GM12878 (cell line): Measurements from ENCODE around the gene RB1. TPM values are rescaled to one million over a fixed set of nuclear protein-coding genes. Genes with fewer than 3 reads are reported as not detected.

Experiments used
- ATAC-seq: fragments of 200-7000 bp; cut with Tn5 transposase; 3 replicates; pipeline ENCODE4 v1.9.1; 2020; ENCODE audit warnings: mild to moderate bottlenecking, moderate library complexity
- BruUV-seq: library from RNA; stranded (reverse); fragments of 400-500 nt; replicated peaks from 2 replicates; lab custom pipeline; 2021; lab: Mats Ljungman, UMichigan
- CTCF ChIA-PET: fragments of 300-600 bp; sonication (Branson Sonifier 250); formaldehyde crosslinking; extraction: SDS; loops from one replicate; lab custom pipeline; 2021; ENCODE audit warnings: inconsistent platforms; lab: Yijun Ruan, JAX
- POLR2A ChIA-PET: fragments of 350-600 bp; formaldehyde crosslinking; extraction: SDS; loops from one replicate; lab custom pipeline; 2021; ENCODE audit warnings: inconsistent platforms; lab: Charles Lee
- RAD21 ChIA-PET: fragments of 300-600 bp; sonication (Branson Sonifier 250); formaldehyde crosslinking; loops from one replicate; lab custom pipeline; 2023; ENCODE audit warnings: antibody characterized with exemption; ENCODE audit not compliant: unreplicated experiment; lab: Charles Lee
- SMC1A ChIA-PET: fragments of 300-600 bp; sonication (Branson Sonifier 250); formaldehyde crosslinking; loops from one replicate; lab custom pipeline; 2023; ENCODE audit not compliant: unreplicated experiment, uncharacterized antibody; lab: Charles Lee
- DNase-seq: peaks from one replicate; pipeline ENCODE4 v3.0.0-alpha.2; 2011; ENCODE audit warnings: low read depth, low spot score
- FAIRE-seq: peaks from 3 replicates; lab custom pipeline; 2011; peaks lifted over from hg19 to GRCh38; lab: Jason Lieb, UNC
- H2AFZ ChIP-seq: 2 replicates; pipeline ENCODE4 v1.6.0; 2011; ENCODE audit warnings: low read depth, low read length, control low read depth; ENCODE audit not compliant: control insufficient read depth
- H3K27ac ChIP-seq: 2 replicates; pipeline ENCODE4 v1.5.1; 2011; ENCODE audit warnings: control low read depth; ENCODE audit not compliant: control insufficient read depth, insufficient read depth
- H3K27me3 ChIP-seq, 2 experiments: replicated peaks in 1 of 2; 2 replicates each; pipeline versions ENCODE4 v1.6.0 to v1.6.1; 2011; ENCODE audit warnings: low read length in 1 of 2; ENCODE audit not compliant: control insufficient read depth in 2 of 2, insufficient read depth in 2 of 2
- H3K36me3 ChIP-seq, 2 experiments: 2 replicates each; pipeline ENCODE4 v1.5.1; 2011; ENCODE audit warnings: low read length in 1 of 2; ENCODE audit not compliant: control insufficient read depth in 2 of 2, insufficient read depth in 2 of 2
- H3K4me1 ChIP-seq: 2 replicates; pipeline ENCODE4 v1.6.1; 2011; ENCODE audit warnings: mild to moderate bottlenecking, low read length, moderate library complexity, mixed read lengths; ENCODE audit not compliant: control insufficient read depth, insufficient read depth
- H3K4me2 ChIP-seq: 2 replicates; pipeline ENCODE4 v1.6.0; 2011; ENCODE audit warnings: control low read depth; ENCODE audit not compliant: control insufficient read depth, insufficient read depth
- H3K4me3 ChIP-seq: fragments of 200-600 bp; sonication (generic); 2 replicates; pipeline ENCODE4 v1.5.1; 2016
- H3K79me2 ChIP-seq: 2 replicates; pipeline ENCODE4 v1.6.0; 2011; ENCODE audit warnings: low read length; ENCODE audit not compliant: control insufficient read depth, insufficient read depth
- H3K9ac ChIP-seq: 2 replicates; pipeline ENCODE4 v1.8.0; 2011; ENCODE audit warnings: low read length, control low read depth, mixed read lengths; ENCODE audit not compliant: control insufficient read depth, insufficient read depth
- H3K9me3 ChIP-seq: replicated peaks from 3 replicates; pipeline ENCODE4 v1.5.1; 2011; ENCODE audit warnings: mild to moderate bottlenecking, low read length; ENCODE audit not compliant: control insufficient read depth, insufficient read depth
- H4K20me1 ChIP-seq: 2 replicates; pipeline ENCODE4 v1.6.0; 2011; ENCODE audit not compliant: control insufficient read depth, insufficient read depth
- CREM ChIP-seq: IDR thresholded peaks from 2 replicates; pipeline ENCODE4 v1.6.1; 2014; ENCODE audit warnings: antibody characterized with exemption, low read depth
- E2F8 ChIP-seq: fragments of 450-650 bp; IDR thresholded peaks from 2 replicates; pipeline ENCODE4 v1.6.1; 2018; ENCODE audit warnings: mild to moderate bottlenecking, low read depth, moderate library complexity; ENCODE audit not compliant: partially characterized antibody
- EGR1 ChIP-seq, 2 experiments: IDR thresholded peaks; 1 replicate in 1 of 2; 2 replicates in 1 of 2; pipeline ENCODE4 v1.6.1; 2011 to 2012; ENCODE audit warnings: low read depth in 2 of 2, low read length in 2 of 2, borderline replicate concordance in 1 of 2, mild to moderate bottlenecking in 1 of 2, moderate library complexity in 1 of 2
- FOXM1 ChIP-seq: IDR thresholded peaks from 2 replicates; pipeline ENCODE4 v1.6.1; 2012; ENCODE audit warnings: low read depth, mild to moderate bottlenecking, inconsistent platforms, low read length, moderate library complexity
- HSF1 ChIP-seq: fragments of 150-350 bp; IDR thresholded peaks from 2 replicates; pipeline ENCODE4 v1.6.1; 2014; ENCODE audit warnings: mild to moderate bottlenecking, low read depth, low read length
- MTA3 ChIP-seq: IDR thresholded peaks from 2 replicates; pipeline ENCODE4 v1.6.1; 2012; ENCODE audit warnings: low read length, inconsistent platforms, borderline replicate concordance
- NR2F1 ChIP-seq: fragments of 450-650 bp; conservative IDR thresholded peaks from 2 replicates; pipeline ENCODE4 v1.6.1; 2017; ENCODE audit warnings: mild to moderate bottlenecking
- RFX5 ChIP-seq: IDR thresholded peaks from 2 replicates; pipeline ENCODE4 v1.6.1; 2011; ENCODE audit warnings: low read depth, low read length, improper control_type of control experiment
- SPI1 ChIP-seq: IDR thresholded peaks from 2 replicates; pipeline ENCODE4 v1.6.1; 2011; ENCODE audit warnings: low read depth, mild to moderate bottlenecking, low read length, moderate library complexity, borderline replicate concordance; ENCODE audit not compliant: insufficient read depth
- USF2 ChIP-seq: IDR thresholded peaks from 2 replicates; pipeline ENCODE4 v1.6.1; 2011; ENCODE audit warnings: low read depth, low read length, improper control_type of control experiment, borderline replicate concordance
- ZNF384 ChIP-seq: IDR thresholded peaks from 2 replicates; pipeline ENCODE4 v1.6.1; 2012; ENCODE audit warnings: low read depth, mild to moderate bottlenecking, low read length, improper control_type of control experiment, borderline replicate concordance
- WGBS: methylation state at CpG from one replicate; pipeline ENCODE4 v1.1.6; 2016; ENCODE audit warnings: low lambda C conversion rate; ENCODE audit not compliant: insufficient replicate concordance, insufficient coverage; ENCODE audit errors: missing lambda C conversion rate; 5-methylcytosine and 5-hydroxymethylcytosine counted together
- in situ Hi-C: fragments of 300-500 bp; cut with MboI; formaldehyde crosslinking; loops from 9 replicates; pipeline ENCODE4 v1.14.3; 2018; ENCODE audit warnings: mixed read lengths
- intact Hi-C: fragments of 100-400 bp; cut with micrococcal nuclease; formaldehyde crosslinking; loops from one replicate; pipeline ENCODE4 v1.14.2; 2022; ENCODE audit not compliant: unreplicated experiment
- polyA plus RNA-seq, 11 experiments: library from polyadenylated mRNA; depleted of rRNA in 4 of 11; unstranded in 6 of 11; stranded (reverse) in 5 of 11; fragments of >200 nt; fragmentation: Nextera tagmentation in 4 of 11; fragmentation: Illumina TruSeq in 1 of 11; extraction: Ambion mirVana in 4 of 11; extraction: Trizol in 1 of 11; gene quantifications; 1 replicate in 1 of 11; 2 replicates in 10 of 11; pipeline versions ENCODE4 v1.2.1 to v1.2.3, GENCODE V29; 2011 to 2016; ENCODE audit warnings: inconsistent platforms in 2 of 11, missing spikeins in 2 of 11, low read depth in 1 of 11
- total RNA-seq, 4 experiments: library from RNA; depleted of rRNA in 3 of 4; stranded (reverse); fragments of >200 nt in 3 of 4; fragmentation: Illumina TruSeq in 1 of 4; extraction: Trizol in 1 of 4; gene quantifications; 2 replicates each; pipeline versions ENCODE4 v1.2.1 to v1.2.3, GENCODE V29; 2013 to 2021

The RB1 gene
- total and polyA plus RNA-seq, 10 of the 15 experiments (the other 5 are each of a cell fraction or from before 2014, with no cell fraction given) = 2.8 to 45.0 (median 8.3) TPM

- Histone ChIP-seq H3K4me1 (peaks cover 30% of the 10 kb centered on the region; the same call in 1 of the 2 replicates), H3K36me3 (peaks cover 0 to 7% of the 10 kb centered on the region in 2 experiments; a peak in 1 of 4 replicates), H3K27ac (no peak overlapping the region), H3K9ac (no peak overlapping the region), H3K9me3 (no peaks in the 10 kb centered on the region; the same call in 1 of the 3 replicates), H2AFZ (no peak overlapping the region), H3K4me2 (no peak overlapping the region), H4K20me1 (no peaks in the 10 kb centered on the region), H3K27me3 (no peaks in the 10 kb centered on the region), H3K4me3 (no peak overlapping the region), H3K79me2 (peaks cover 17% of the 10 kb centered on the region)
- no TSS peak for BruUV-seq
- FAIRE-seq (no peak), DNase-seq (no peak), ATAC-seq (no peak)
- in situ Hi-C loops = no loop called here
- ChIA-PET POLR2A (no interaction called here), RAD21 (interaction anchor here (0.6 to 1.1 kb wide), 2 partner anchors 129 to 766 kb away, joined by 3 to 4 read pairs; no protein-coding TSS in a partner anchor), SMC1A (interaction anchor here (0.8 to 1.7 kb wide), 4 partner anchors 10 to 95 kb away, joined by 3 to 7 read pairs (median 4); no protein-coding TSS in a partner anchor), CTCF (interaction anchor here (0.6 to 1.0 kb wide), 2 partner anchors 95 to 827 kb away, joined by 3 to 6 read pairs; no protein-coding TSS in a partner anchor)
- intact Hi-C loops = no loop called here
- TF ChIP-seq NR2F1 (no peak), FOXM1 (no peak), SPI1 (no peak)
- 94% methylated on average over 3 of the region's 3 CpGs for WGBS
Measured at GRCh38 chr13:48485432-48485831, 181.9 kb downstream of the RB1 start.

- no peaks in the 10 kb centered on the region for H3K27me3 ChIP-seq
- intact Hi-C loops = no loop called here
- no peak overlapping the region for H3K9ac ChIP-seq
- no peak overlapping the region for H3K27ac ChIP-seq
- H3K4me1 ChIP-seq = peaks cover 40% of the 10 kb centered on the region
- DNase-seq = no peak
- ChIA-PET CTCF (no interaction called here), RAD21 (interaction anchor here (0.6 to 1.1 kb wide), 5 partner anchors 9 to 129 kb away, joined by 3 to 4 read pairs (median 3); partner anchors contain the start of gene RCBTB2), SMC1A (interaction anchor here (0.8 to 1.3 kb wide), 2 partner anchors 19 to 93 kb away, joined by 4 read pairs; no protein-coding TSS in a partner anchor), POLR2A (no interaction called here)
- ATAC-seq = no peak
- no peaks in the 10 kb centered on the region; the same call in 1 of the 3 replicates for H3K9me3 ChIP-seq
- BruUV-seq = no TSS peak
- no peak overlapping the region for H3K4me3 ChIP-seq
- no peak overlapping the region for H2AFZ ChIP-seq
- H4K20me1 ChIP-seq = no peaks in the 10 kb centered on the region
- in situ Hi-C loops = no loop called here
- H3K4me2 ChIP-seq = no peak overlapping the region
- H3K36me3 ChIP-seq = peaks cover 0 to 7% of the 10 kb centered on the region in 2 experiments; a peak in 1 of 4 replicates
- H3K79me2 ChIP-seq = peaks cover 25% of the 10 kb centered on the region
- no peak for FAIRE-seq
- TF ChIP-seq ZNF384 = no peak
- TF ChIP-seq MTA3 = no peak
- no peak for TF ChIP-seq RFX5
- no peak for TF ChIP-seq E2F8
- TF ChIP-seq EGR1 (IDR thresholded peaks at IDR 0.05; ENCODE audit: borderline replicate concordance in 1 of 2, low read depth in 2 of 2, low read length in 2 of 2) = no peak
- no peak for TF ChIP-seq USF2
- no peak for TF ChIP-seq HSF1
- TF ChIP-seq SPI1 = no peak
- no peak for TF ChIP-seq CREM
Measured at GRCh38 chr13:48486362-48486761, 182.8 kb downstream of the RB1 start.
